ENCODE data around the gene RHOF. TPM values are rescaled to one million over a fixed set of nuclear protein-coding genes. Genes with fewer than 3 reads are reported as not detected.
"Not testable (repeated sequence)": the region's sequence is repeated elsewhere in the genome, so short reads cannot be mapped to it uniquely, and the experiment has no call there.

RHOF gene
- total RNA-seq, 3 donors from 2014 or later = 5.8 to 13.1 (median 12.0) TPM

GRCh38 chr12:121793838-121794533, 498 bp upstream of the RHOF start:
- Histone ChIP-seq H3K36me3 (no peaks in the 10 kb centered on the region), H3K27ac (peak overlapping the region; percentile 75 to 87), H3K4me1 (peaks cover 14 to 38% of the 10 kb centered on the region in 2 donors), H3K27me3 (no peaks in the 10 kb centered on the region), H3K9me3 (no peaks in the 10 kb centered on the region), H3K4me3 (peak overlapping the region; percentile 30 to 73 (median 53))
- peak; percentile 84 to 89 for DNase-seq (ENCODE audit: low spot score in 2 of 2)
- intact Hi-C loops (cut with DNase I; ENCODE audit: low total_unique reads) = loop anchor here (5.0 kb wide), 1 partner anchor 513 kb away; no protein-coding TSS in a partner anchor
- TF ChIP-seq CTCF (IDR thresholded peaks at IDR 0.05) (peak; percentile 100), POLR2AphosphoS5 (IDR thresholded peaks at IDR 0.05) (peak; percentile 51 to 81 (median 67)), POLR2A (IDR thresholded peaks at IDR 0.05) (no peak)

- TF ChIP-seq CTCF (IDR thresholded peaks at IDR 0.05) (no peak), POLR2A (IDR thresholded peaks at IDR 0.05) (no peak), POLR2AphosphoS5 (IDR thresholded peaks at IDR 0.05) (no peak)
- peak overlapping the region; percentile 28 to 75 for H3K27ac ChIP-seq
- H3K27me3 ChIP-seq = no peaks in the 10 kb centered on the region
- H3K9me3 ChIP-seq = no peaks in the 10 kb centered on the region
- H3K36me3 ChIP-seq = no peaks in the 10 kb centered on the region
- peak overlapping the region; percentile 30 to 73 (median 53) for H3K4me3 ChIP-seq
- no peak for DNase-seq (ENCODE audit: low spot score in 2 of 2)
- peaks cover 6 to 27% of the 10 kb centered on the region in 2 donors for H3K4me1 ChIP-seq
- intact Hi-C loops (cut with DNase I; ENCODE audit: low total_unique reads) = loop anchor here (5.0 kb wide), 1 partner anchor 514 kb away; no protein-coding TSS in a partner anchor
These were observed 665 bp downstream of the RHOF start for GRCh38 chr12:121792607-121793439.

- Histone ChIP-seq H3K27me3 (no peaks in the 10 kb centered on the region), H3K27ac (no peak overlapping the region), H3K4me1 (peaks cover 0 to 20% of the 10 kb centered on the region in 2 donors), H3K9me3 (no peaks in the 10 kb centered on the region), H3K4me3 (no peak overlapping the region), H3K36me3 (no peaks in the 10 kb centered on the region)
- intact Hi-C loops (cut with DNase I; ENCODE audit: low total_unique reads) = loop anchor here (5.0 kb wide), 1 partner anchor 515 kb away; no protein-coding TSS in a partner anchor
- no peak for DNase-seq (ENCODE audit: low spot score in 2 of 2)
- no peak for TF ChIP-seq CTCF (IDR thresholded peaks at IDR 0.05)
- TF ChIP-seq POLR2AphosphoS5 (IDR thresholded peaks at IDR 0.05) = no peak
- no peak for TF ChIP-seq POLR2A (IDR thresholded peaks at IDR 0.05)
These were observed 1.6 kb downstream of the RHOF start for GRCh38 chr12:121791671-121792551.

GRCh38 chr12:121790785-121791184, 2.7 kb downstream of the RHOF start:
- not testable (repeated sequence) for DNase-seq (ENCODE audit: low spot score in 2 of 2); H3K27me3 ChIP-seq; H3K4me3 ChIP-seq; H3K36me3 ChIP-seq; H3K9me3 ChIP-seq; H3K27ac ChIP-seq
- intact Hi-C loops (cut with DNase I; ENCODE audit: low total_unique reads) = loop anchor here (5.0 kb wide), 1 partner anchor 517 kb away; no protein-coding TSS in a partner anchor
- H3K4me1 ChIP-seq = peaks cover 0 to 11% of the 10 kb centered on the region in 2 donors

All from breast epithelium (tissue), 4 donors.